ENCODE data around the gene GHRL.

GRCh38 chr3:10247679-10248183, 45.0 kb downstream of the GHRL start:
- TF ChIP-seq CTCF (IDR thresholded peaks at IDR 0.05; ENCODE audit: insufficient read depth, low read length, poor library complexity, severe bottlenecking) (no peak), EZH2phosphoT487 (conservative IDR thresholded peaks at IDR 0.05; ENCODE audit: low read length) (no peak)
